Measurements from ENCODE around the gene KCNC1.

GRCh38 chr11:17799147-17799546 lies 64.6 kb downstream of the KCNC1 start:
- TF ChIP-seq POLR2A (IDR thresholded peaks at IDR 0.05; ENCODE audit: low read depth) (no peak), CTCF (IDR thresholded peaks at IDR 0.05) (no peak), EP300 (IDR thresholded peaks at IDR 0.05) (no peak)

Data from esophagus muscularis mucosa (tissue), 4 donors.